ENCODE results near the gene PTCH2.

PTCH2 gene

DNA sequence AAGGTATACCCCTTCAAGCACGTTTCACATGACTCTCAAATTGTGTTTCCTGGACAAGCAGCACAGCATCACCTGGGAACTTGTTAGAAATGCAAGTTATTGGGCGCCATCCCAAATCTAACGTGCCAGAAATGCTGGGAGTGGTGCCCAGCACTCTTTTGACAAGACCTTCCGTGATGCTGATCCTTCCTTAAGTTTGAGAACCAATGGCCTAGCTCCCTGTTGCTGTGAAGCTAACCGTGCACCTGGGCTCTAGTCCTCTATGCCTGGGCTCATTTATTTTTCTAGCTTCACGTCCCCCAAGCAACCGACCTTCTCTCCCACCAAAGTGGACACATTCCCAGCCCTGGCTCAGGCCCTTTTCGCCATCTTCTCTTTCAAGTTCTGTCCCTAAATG lies 59.4 kb downstream of the PTCH2 start:
- no peak overlapping the region for H3K9ac ChIP-seq (ENCODE audit: low read depth, low read length)
- H3K4me3 ChIP-seq (ENCODE audit: low read depth in 1 of 2, low read length in 2 of 2): no peak overlapping the region
- peaks cover 7% of the 10 kb centered on the region for H4K20me1 ChIP-seq (ENCODE audit: insufficient read depth, low read length)
- TF ChIP-seq EZH2 (IDR thresholded peaks at IDR 0.05; ENCODE audit: borderline replicate concordance, low read depth, low read length, severe bottlenecking): no peak
- TF ChIP-seq, protein P1, sequence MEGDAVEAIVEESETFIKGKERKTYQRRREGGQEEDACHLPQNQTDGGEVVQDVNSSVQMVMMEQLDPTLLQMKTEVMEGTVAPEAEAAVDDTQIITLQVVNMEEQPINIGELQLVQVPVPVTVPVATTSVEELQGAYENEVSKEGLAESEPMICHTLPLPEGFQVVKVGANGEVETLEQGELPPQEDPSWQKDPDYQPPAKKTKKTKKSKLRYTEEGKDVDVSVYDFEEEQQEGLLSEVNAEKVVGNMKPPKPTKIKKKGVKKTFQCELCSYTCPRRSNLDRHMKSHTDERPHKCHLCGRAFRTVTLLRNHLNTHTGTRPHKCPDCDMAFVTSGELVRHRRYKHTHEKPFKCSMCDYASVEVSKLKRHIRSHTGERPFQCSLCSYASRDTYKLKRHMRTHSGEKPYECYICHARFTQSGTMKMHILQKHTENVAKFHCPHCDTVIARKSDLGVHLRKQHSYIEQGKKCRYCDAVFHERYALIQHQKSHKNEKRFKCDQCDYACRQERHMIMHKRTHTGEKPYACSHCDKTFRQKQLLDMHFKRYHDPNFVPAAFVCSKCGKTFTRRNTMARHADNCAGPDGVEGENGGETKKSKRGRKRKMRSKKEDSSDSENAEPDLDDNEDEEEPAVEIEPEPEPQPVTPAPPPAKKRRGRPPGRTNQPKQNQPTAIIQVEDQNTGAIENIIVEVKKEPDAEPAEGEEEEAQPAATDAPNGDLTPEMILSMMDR (IDR thresholded peaks at IDR 0.05; ENCODE audit: borderline replicate concordance, extremely low read depth, low read length, poor library complexity, severe bottlenecking): no peak
- no peak for DNase-seq
- peaks cover under 1% of the 10 kb centered on the region; the same call in 1 of the 2 replicates for H3K4me1 ChIP-seq (ENCODE audit: insufficient read depth, low read length)
- peaks cover 27% of the 10 kb centered on the region for H3K36me3 ChIP-seq (ENCODE audit: insufficient read depth, low read length)
- no peaks in the 10 kb centered on the region for H3K27me3 ChIP-seq (ENCODE audit: insufficient read depth, low read length, poor library complexity)
- H3K9me3 ChIP-seq (ENCODE audit: insufficient read depth, low read length, severe bottlenecking): no peaks in the 10 kb centered on the region
- no peak overlapping the region for H3K4me2 ChIP-seq (ENCODE audit: insufficient read depth, low read length)
- peaks cover 1% of the 10 kb centered on the region; the same call in 1 of the 2 replicates for H3K79me2 ChIP-seq (ENCODE audit: insufficient read depth, low read length)
- no peak overlapping the region for H3K27ac ChIP-seq (ENCODE audit: low read length)
- no peak for ATAC-seq (ENCODE audit: insufficient read depth, low read depth)
- no peak overlapping the region for H2AFZ ChIP-seq (ENCODE audit: low read depth, low read length)

DNA sequence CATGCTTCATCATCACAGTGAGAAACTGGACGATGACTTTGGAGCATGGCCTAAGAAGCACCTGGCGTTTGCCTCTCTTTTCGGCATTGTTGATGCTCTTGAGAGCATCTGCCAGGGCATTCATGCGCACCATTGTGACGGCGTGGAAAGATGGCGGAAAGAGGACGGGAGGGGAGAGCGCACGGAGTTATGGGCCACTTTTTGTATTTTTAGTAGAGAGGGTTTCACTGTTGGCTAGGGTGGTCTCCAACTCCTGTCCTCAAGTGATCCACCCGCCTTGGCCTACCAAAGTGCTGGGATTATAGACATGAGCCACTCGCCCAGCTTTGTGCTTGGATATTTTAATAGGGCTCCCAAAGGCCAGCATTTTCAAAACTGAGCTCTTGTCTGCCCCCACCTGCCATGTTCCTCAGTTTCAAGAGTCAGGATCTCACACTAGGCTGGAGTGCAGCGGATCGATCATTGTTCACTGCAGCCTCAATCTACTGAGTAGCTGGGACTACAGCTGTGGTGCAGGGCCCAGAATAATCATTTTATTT lies 62.4 kb downstream of the PTCH2 start:
- Histone ChIP-seq H3K4me3 (ENCODE audit: low read depth in 1 of 2, low read length in 2 of 2) (no peak overlapping the region), H2AFZ (ENCODE audit: low read depth, low read length) (no peak overlapping the region), H3K36me3 (ENCODE audit: insufficient read depth, low read length) (peaks cover 57% of the 10 kb centered on the region), H3K9ac (ENCODE audit: low read depth, low read length) (no peak overlapping the region), H3K27ac (ENCODE audit: low read length) (no peak overlapping the region), H3K79me2 (ENCODE audit: insufficient read depth, low read length) (peaks cover 31% of the 10 kb centered on the region), H3K9me3 (ENCODE audit: insufficient read depth, low read length, severe bottlenecking) (no peaks in the 10 kb centered on the region), H3K27me3 (ENCODE audit: insufficient read depth, low read length, poor library complexity) (no peaks in the 10 kb centered on the region), H3K4me2 (ENCODE audit: insufficient read depth, low read length) (no peak overlapping the region), H3K4me1 (ENCODE audit: insufficient read depth, low read length) (peaks cover 26% of the 10 kb centered on the region), H4K20me1 (ENCODE audit: insufficient read depth, low read length) (peaks cover 34% of the 10 kb centered on the region)
- ATAC-seq (ENCODE audit: insufficient read depth, low read depth): peak; percentile 22; the same call in 2 of the 3 replicates
- TF ChIP-seq, protein P1 (IDR thresholded peaks at IDR 0.05; ENCODE audit: borderline replicate concordance, extremely low read depth, low read length, poor library complexity, severe bottlenecking): no peak
- TF ChIP-seq EZH2 (IDR thresholded peaks at IDR 0.05; ENCODE audit: borderline replicate concordance, low read depth, low read length, severe bottlenecking): no peak
- no peak for DNase-seq

DNA sequence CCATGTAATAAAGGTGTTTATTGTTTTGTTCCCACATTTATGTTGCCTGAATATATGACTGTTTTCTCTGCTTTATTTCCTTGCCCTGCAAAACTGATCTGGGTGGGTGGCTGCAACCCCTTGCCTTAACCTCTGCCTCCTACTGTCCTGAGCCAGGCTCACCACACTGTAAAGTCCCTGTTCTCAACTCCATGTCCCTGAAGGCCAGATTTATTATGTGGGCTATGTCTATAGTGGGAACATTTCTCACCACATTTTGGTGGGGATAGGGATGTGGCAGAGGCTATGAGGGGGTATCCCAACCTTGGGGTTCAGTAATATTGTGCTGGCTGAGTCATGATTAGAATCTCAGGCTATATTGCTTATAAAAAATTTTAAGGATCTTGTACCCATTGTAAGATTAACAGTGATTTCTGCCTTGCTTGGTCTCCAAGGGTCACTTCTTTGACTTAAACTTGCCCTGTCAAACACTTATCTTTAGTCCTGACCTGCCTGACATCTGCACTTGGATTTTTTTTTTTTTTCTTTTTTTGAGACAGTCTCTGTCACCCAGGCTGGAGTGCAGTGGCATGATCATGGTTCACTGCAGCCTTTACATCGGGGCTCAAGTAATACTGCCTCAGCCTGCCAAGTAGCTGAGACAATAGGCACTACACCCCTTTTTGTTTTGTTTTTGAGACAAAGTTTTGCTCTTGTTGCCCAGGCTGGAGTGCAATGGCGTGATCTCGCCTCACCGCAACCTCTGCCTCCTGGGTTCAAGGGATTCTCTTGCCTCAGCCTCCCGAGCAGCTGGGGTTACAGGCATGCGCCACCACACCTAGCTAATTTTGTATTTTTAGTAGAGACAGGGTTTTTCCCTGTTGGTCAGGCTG lies 64.1 kb downstream of the PTCH2 start:
- Histone ChIP-seq H3K4me3 (ENCODE audit: low read depth in 1 of 2, low read length in 2 of 2) (no peak overlapping the region), H3K4me2 (ENCODE audit: insufficient read depth, low read length) (peak overlapping the region; percentile 86; the same call in 1 of the 2 replicates), H3K4me1 (ENCODE audit: insufficient read depth, low read length) (peaks cover 34% of the 10 kb centered on the region), H3K9ac (ENCODE audit: low read depth, low read length) (no peak overlapping the region), H3K9me3 (ENCODE audit: insufficient read depth, low read length, severe bottlenecking) (no peaks in the 10 kb centered on the region), H3K36me3 (ENCODE audit: insufficient read depth, low read length) (peaks cover 57% of the 10 kb centered on the region), H3K27me3 (ENCODE audit: insufficient read depth, low read length, poor library complexity) (no peaks in the 10 kb centered on the region), H3K79me2 (ENCODE audit: insufficient read depth, low read length) (peaks cover 46% of the 10 kb centered on the region), H2AFZ (ENCODE audit: low read depth, low read length) (no peak overlapping the region), H4K20me1 (ENCODE audit: insufficient read depth, low read length) (peaks cover 34% of the 10 kb centered on the region), H3K27ac (ENCODE audit: low read length) (no peak overlapping the region)
- ATAC-seq (ENCODE audit: insufficient read depth, low read depth) (no peak), DNase-seq (no peak)
- TF ChIP-seq, protein P1 (IDR thresholded peaks at IDR 0.05; ENCODE audit: borderline replicate concordance, extremely low read depth, low read length, poor library complexity, severe bottlenecking): no peak
